GM23338 (cell line): ENCODE results near the gene TMEM200C. TPM values are rescaled to one million over a fixed set of nuclear protein-coding genes. Genes with fewer than 3 reads are reported as not detected.

Experiments
- microRNA-seq: library from miRNA; unstranded; fragments of <30 nt; microRNA quantifications from one replicate; pipeline ENCODE4, GENCODE V29; 2017
- polyA plus RNA-seq: library from polyadenylated mRNA; unstranded; fragments of >200 nt; fragmentation: Nextera tagmentation; extraction: Ambion mirVana; gene quantifications from 2 replicates; pipeline ENCODE4 v1.2.1, GENCODE V29; 2016
- small RNA-seq: library from RNA; depleted of rRNA; stranded (forward); fragments of <200 nt; gene quantifications from one replicate; pipeline ENCODE3, GENCODE V24; 2014; ENCODE audit warnings: low replicate concordance
- total RNA-seq: library from RNA; depleted of rRNA; stranded (reverse); fragments of >200 nt; shearing (Covaris generic); gene quantifications from 2 replicates; pipeline ENCODE4 v1.2.3, GENCODE V29; 2014

Gene TMEM200C
- total and polyA plus RNA-seq, 2 experiments from 2014 or later, result 0.53 to 6.1 TPM

Small RNA genes within 50 kb of the gene (microRNA-seq; reads per million reads assigned to microRNA genes)
- gene MIR3976, result not detected

Small RNA genes within 50 kb of the gene (small RNA-seq; reads per million reads assigned to genes)
- not detected for gene MIR3976
